ENCODE data around the gene ATP13A3. TPM values are rescaled to one million over a fixed set of nuclear protein-coding genes. Genes with fewer than 3 reads are reported as not detected.

ATP13A3 gene
- total and polyA plus RNA-seq, 2 of the 4 experiments (the other 2 are of a cell fraction) = 48.1 to 154 TPM

DNA sequence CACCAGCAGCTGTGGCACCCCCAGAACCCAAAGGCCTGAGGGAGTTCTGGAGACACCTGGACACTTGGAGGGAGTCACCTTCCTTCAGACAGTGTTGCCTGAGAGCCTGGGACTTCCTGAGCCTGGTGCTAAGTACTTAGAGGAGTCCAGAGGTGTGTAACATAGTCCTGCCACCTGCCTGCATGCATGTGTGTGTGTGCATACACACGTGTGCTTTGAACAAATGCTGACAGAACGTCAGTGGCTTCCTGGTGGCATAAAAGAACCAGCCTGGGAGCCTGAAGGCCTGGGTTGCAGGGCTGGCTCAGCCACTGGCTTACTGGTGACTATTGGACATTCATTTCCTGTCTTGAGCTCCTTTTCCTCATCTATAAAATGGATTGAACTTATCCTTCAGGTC is 132.5 kb downstream of the ATP13A3 start:
- ChIA-PET CTCF (no interaction called here), POLR2A (ENCODE audit: unreplicated experiment) (no interaction called here)

More for the DNA sequence above, 132.5 kb downstream of the ATP13A3 start:
- 50% methylated on average over 1 of the region's 2 CpGs; no CpG with 5 or more reads in 1 of the 2 experiments for WGBS, 2 experiments (ENCODE audit: extremely low coverage in 2 of 2, insufficient read length in 1 of 2)
- H2AK9ac ChIP-seq (replicated peaks; ENCODE audit: low read depth, low read length, poor library complexity) = peak overlapping the region; percentile 73
- intact Hi-C loops (cut with micrococcal nuclease) (no loop called here), dilution Hi-C loops (cut with HindIII; ENCODE audit: low sequenced_read_pairs, unreplicated experiment) (no loop called here), in situ Hi-C loops (cut with MboI; ENCODE audit: low sequenced_read_pairs) (loop anchor here (5.0 kb wide), 1 partner anchor 38 kb away; no protein-coding TSS in a partner anchor)
- no peak overlapping the region for H4K91ac ChIP-seq (ENCODE audit: insufficient read depth, low read depth, low read length)
- no peak overlapping the region for H3K56ac ChIP-seq (ENCODE audit: extremely low read depth, insufficient read depth, low read length)
- H3K9ac ChIP-seq (ENCODE audit: low read depth, low read length) = no peak overlapping the region
- DNase-seq = no peak
- H4K8ac ChIP-seq (ENCODE audit: low read depth in 2 of 2, low read length in 2 of 2) = no peak overlapping the region
- H3K27ac ChIP-seq (ENCODE audit: insufficient read depth, low read length) = no peak overlapping the region
- no peak overlapping the region for H2AK5ac ChIP-seq (ENCODE audit: low read depth, low read length)
- H2BK20ac ChIP-seq (ENCODE audit: low read depth, low read length) = no peak overlapping the region
- H4K5ac ChIP-seq (ENCODE audit: low read depth, low read length) = no peak overlapping the region
- H3K4me1 ChIP-seq (ENCODE audit: control insufficient read depth, insufficient read depth, low read length) = peaks cover 3% of the 10 kb centered on the region
- no peaks in the 10 kb centered on the region for H3K36me3 ChIP-seq (ENCODE audit: control insufficient read depth, insufficient read depth, low read length)
- no peaks in the 10 kb centered on the region for H4K20me1 ChIP-seq (ENCODE audit: insufficient read depth, low read length)
- H3K4me2 ChIP-seq (ENCODE audit: low read depth, low read length) = no peak overlapping the region
- BruUV-seq (replicated peaks) = no TSS peak
- no peak overlapping the region for H3K14ac ChIP-seq (replicated peaks; ENCODE audit: low read depth, low read length)
- H2BK120ac ChIP-seq (ENCODE audit: low read depth, low read length) = no peak overlapping the region
- no peak overlapping the region for H2AFZ ChIP-seq (replicated peaks; ENCODE audit: low read length, poor library complexity)
- H2BK5ac ChIP-seq (ENCODE audit: low read depth, low read length, poor library complexity, severe bottlenecking) = no peak overlapping the region
- H3K23ac ChIP-seq (ENCODE audit: low read depth, low read length) = no peak overlapping the region
- TF ChIP-seq NFE2L2 (IDR thresholded peaks at IDR 0.05; ENCODE audit: low read depth, low read length) = no peak
- no peak for TF ChIP-seq CHD1 (IDR thresholded peaks at IDR 0.05; ENCODE audit: low read depth, low read length)
- TF ChIP-seq CEBPB (IDR thresholded peaks at IDR 0.05; ENCODE audit: low read depth, low read length) = no peak
- TF ChIP-seq FOS (IDR thresholded peaks at IDR 0.05; ENCODE audit: low read depth, low read length) = no peak
- TF ChIP-seq, protein P1, sequence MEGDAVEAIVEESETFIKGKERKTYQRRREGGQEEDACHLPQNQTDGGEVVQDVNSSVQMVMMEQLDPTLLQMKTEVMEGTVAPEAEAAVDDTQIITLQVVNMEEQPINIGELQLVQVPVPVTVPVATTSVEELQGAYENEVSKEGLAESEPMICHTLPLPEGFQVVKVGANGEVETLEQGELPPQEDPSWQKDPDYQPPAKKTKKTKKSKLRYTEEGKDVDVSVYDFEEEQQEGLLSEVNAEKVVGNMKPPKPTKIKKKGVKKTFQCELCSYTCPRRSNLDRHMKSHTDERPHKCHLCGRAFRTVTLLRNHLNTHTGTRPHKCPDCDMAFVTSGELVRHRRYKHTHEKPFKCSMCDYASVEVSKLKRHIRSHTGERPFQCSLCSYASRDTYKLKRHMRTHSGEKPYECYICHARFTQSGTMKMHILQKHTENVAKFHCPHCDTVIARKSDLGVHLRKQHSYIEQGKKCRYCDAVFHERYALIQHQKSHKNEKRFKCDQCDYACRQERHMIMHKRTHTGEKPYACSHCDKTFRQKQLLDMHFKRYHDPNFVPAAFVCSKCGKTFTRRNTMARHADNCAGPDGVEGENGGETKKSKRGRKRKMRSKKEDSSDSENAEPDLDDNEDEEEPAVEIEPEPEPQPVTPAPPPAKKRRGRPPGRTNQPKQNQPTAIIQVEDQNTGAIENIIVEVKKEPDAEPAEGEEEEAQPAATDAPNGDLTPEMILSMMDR (conservative IDR thresholded peaks at IDR 0.05; ENCODE audit: low read depth, low read length) = no peak
- TF ChIP-seq MXI1 (IDR thresholded peaks at IDR 0.05; ENCODE audit: borderline replicate concordance, low read depth, low read length) = no peak
- peaks cover 16% of the 10 kb centered on the region for H3K9me1 ChIP-seq (ENCODE audit: insufficient read depth, low read length)
- no peak for ATAC-seq (ENCODE audit: low read depth)
- peaks cover 16% of the 10 kb centered on the region for H3K27me3 ChIP-seq (ENCODE audit: control insufficient read depth, insufficient read depth, low read length)
- no peak overlapping the region for H3K18ac ChIP-seq (ENCODE audit: low read depth, low read length)
- no peak overlapping the region for H3K4ac ChIP-seq (ENCODE audit: low read depth, low read length)
- no peaks in the 10 kb centered on the region for H3K79me1 ChIP-seq (ENCODE audit: low read depth in 1 of 2, low read length in 2 of 2)
- no peaks in the 10 kb centered on the region for H3K9me3 ChIP-seq (ENCODE audit: control insufficient read depth, insufficient read depth, low read length)
- no peak overlapping the region for H3K4me3 ChIP-seq (ENCODE audit: insufficient read depth, low read depth, low read length)
- no peak overlapping the region for H2BK15ac ChIP-seq (ENCODE audit: low read depth, low read length)

Small RNA genes lying within 50 kb of the gene (microRNA-seq; reads per million reads assigned to microRNA genes)
- gene AC108676.2 (ENCODE audit: insufficient read depth, insufficient read length) (not detected), gene RNU6-1101P (ENCODE audit: insufficient read depth, insufficient read length) (not detected)

Small RNA genes lying within 50 kb of the gene (small RNA-seq; reads per million reads assigned to genes)
- gene AC108676.2 (0 to 1.8 (median 0) reads per million in 5 experiments), gene RNU6-1101P (0 reads per million in 5 experiments)

Other genes starting within 250 kb of the ATP13A3 start
- not detected in 2 replicates for gene CPN2, start 135.7 kb downstream of the ATP13A3 start, total RNA-seq (2012; rRNA removed)
- 0.07 TPM in 2 replicates for gene CPN2, start 135.7 kb downstream of the ATP13A3 start, polyA plus RNA-seq (2012; rRNA removed)
- 2.5 and 3.3 TPM in 2 replicates for gene LRRC15, start 117.3 kb downstream of the ATP13A3 start, total RNA-seq (2012; rRNA removed)
- gene LRRC15, start 117.3 kb downstream of the ATP13A3 start, polyA plus RNA-seq (2012; rRNA removed) = 9.0 and 9.7 TPM in 2 replicates
- gene GP5, start 87.7 kb downstream of the ATP13A3 start, total RNA-seq (2012; rRNA removed) = under 0.01 TPM in 2 replicates
- gene GP5, start 87.7 kb downstream of the ATP13A3 start, polyA plus RNA-seq (2012; rRNA removed) = 0.12 and 0.16 TPM in 2 replicates
- gene TMEM44, start 146.4 kb upstream of the ATP13A3 start, total RNA-seq (2012; rRNA removed) = 7.8 and 9.7 TPM in 2 replicates
- gene TMEM44, start 146.4 kb upstream of the ATP13A3 start, polyA plus RNA-seq (2012; rRNA removed) = 22.4 and 24.2 TPM in 2 replicates
- 45.2 and 46.7 TPM in 2 replicates for gene LSG1, start 185.2 kb upstream of the ATP13A3 start, total RNA-seq (2012; rRNA removed)
- gene LSG1, start 185.2 kb upstream of the ATP13A3 start, polyA plus RNA-seq (2012; rRNA removed) = 25.2 and 26.8 TPM in 2 replicates
- gene FAM43A, start 198.9 kb upstream of the ATP13A3 start, total RNA-seq (2012; rRNA removed) = 3.0 and 3.1 TPM in 2 replicates
- 11.2 and 11.5 TPM in 2 replicates for gene FAM43A, start 198.9 kb upstream of the ATP13A3 start, polyA plus RNA-seq (2012; rRNA removed)

Measured in IMR-90 (cell line).